KG1 (cell line): ENCODE results near the gene COX7C.

ENCODE experiments used
- DNase-seq: peaks from one replicate; lab custom pipeline; 2025; lab: John Stamatoyannopoulos, UW

Gene COX7C

GRCh38 chr5:86665984-86666760 is 48.4 kb downstream of the COX7C start:
- DNase-seq, result no peak

GRCh38 chr5:86666981-86667380 is 49.2 kb downstream of the COX7C start:
- DNase-seq, result no peak
